ENCODE results near the gene ADH5.

ADH5 gene

DNA sequence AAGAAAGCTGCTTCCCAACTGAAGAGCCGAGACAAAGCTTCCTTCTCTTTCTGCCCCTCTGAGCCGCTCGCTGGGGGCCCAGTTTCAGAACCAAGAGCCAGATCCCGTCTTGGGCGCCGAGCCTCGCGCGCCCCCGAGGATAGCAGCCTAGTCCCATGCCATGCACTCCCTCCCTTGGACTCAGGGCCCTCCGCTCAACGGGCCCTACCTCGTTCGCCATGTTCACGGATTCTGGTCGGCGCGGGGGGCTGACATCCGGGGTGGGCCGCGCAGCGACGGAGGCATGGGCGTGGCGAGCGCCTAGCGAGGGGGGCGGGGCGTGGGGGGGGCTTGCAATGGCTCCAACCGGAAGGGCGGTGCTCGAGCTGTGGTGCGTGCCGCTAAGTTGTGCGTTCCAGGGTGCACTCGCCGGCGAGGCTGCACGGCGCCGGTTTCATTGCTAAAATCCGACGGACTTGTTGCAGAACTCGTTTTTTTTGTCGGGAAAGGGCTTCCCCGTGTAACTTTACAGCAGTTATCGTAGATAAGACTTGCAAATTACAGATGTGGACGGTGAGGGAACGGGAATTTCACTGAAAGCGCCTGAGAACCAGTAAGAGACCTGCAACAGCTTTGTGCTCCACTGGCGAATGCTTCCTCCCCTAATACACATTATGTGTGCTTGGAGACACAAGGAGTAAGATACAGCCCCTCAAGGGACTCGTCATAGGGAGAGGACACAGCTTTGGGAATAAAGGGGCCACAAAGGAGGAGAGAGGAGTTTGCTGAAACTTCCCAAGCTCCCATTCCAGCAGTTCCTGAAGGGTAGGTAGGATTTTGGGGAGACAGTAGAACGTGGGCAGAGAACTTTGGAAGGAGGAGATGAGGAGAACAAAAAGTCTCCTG lies at the start of gene ADH5:
Gene ADH5, minus strand, starts transcription at position 308 of the 885 bp plus-strand sequence. Its CDS starts 88 bp downstream, at position 220.
- H3K4me3 ChIP-seq (ENCODE audit: low read length), result peak within 1 kb of the TSS; percentile 97
- no peaks in the 10 kb centered on the region; the same call in 1 of the 2 replicates for H3F3A ChIP-seq (ENCODE audit: control insufficient read depth, insufficient read depth)
- no peaks in the 10 kb centered on the region for H3K27me3 ChIP-seq (ENCODE audit: control insufficient read depth, low read length)
- H3K4me2 ChIP-seq (ENCODE audit: low read length), result peak within 1 kb of the TSS; percentile 96
- peaks cover 15% of the 10 kb centered on the region for H3K4me1 ChIP-seq (ENCODE audit: control insufficient read depth, low read length)
- no peaks in the 10 kb centered on the region for H3K9me2 ChIP-seq (replicated peaks; ENCODE audit: control insufficient read depth, low read length)
- TF ChIP-seq, protein P1, sequence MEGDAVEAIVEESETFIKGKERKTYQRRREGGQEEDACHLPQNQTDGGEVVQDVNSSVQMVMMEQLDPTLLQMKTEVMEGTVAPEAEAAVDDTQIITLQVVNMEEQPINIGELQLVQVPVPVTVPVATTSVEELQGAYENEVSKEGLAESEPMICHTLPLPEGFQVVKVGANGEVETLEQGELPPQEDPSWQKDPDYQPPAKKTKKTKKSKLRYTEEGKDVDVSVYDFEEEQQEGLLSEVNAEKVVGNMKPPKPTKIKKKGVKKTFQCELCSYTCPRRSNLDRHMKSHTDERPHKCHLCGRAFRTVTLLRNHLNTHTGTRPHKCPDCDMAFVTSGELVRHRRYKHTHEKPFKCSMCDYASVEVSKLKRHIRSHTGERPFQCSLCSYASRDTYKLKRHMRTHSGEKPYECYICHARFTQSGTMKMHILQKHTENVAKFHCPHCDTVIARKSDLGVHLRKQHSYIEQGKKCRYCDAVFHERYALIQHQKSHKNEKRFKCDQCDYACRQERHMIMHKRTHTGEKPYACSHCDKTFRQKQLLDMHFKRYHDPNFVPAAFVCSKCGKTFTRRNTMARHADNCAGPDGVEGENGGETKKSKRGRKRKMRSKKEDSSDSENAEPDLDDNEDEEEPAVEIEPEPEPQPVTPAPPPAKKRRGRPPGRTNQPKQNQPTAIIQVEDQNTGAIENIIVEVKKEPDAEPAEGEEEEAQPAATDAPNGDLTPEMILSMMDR (IDR thresholded peaks at IDR 0.05; ENCODE audit: low read depth, low read length, poor library complexity, severe bottlenecking), result no peak
- TF ChIP-seq EZH2phosphoT487 (IDR thresholded peaks at IDR 0.05; ENCODE audit: borderline replicate concordance, low read length), result no peak
- peaks cover 24% of the 10 kb centered on the region for H3K36me3 ChIP-seq (ENCODE audit: control insufficient read depth, low read length)
- peaks cover 46% of the 10 kb centered on the region for H3K79me2 ChIP-seq (ENCODE audit: control insufficient read depth, low read length)
- no peaks in the 10 kb centered on the region for H3K9me3 ChIP-seq (ENCODE audit: control insufficient read depth, insufficient read depth, low read length)
- no peaks in the 10 kb centered on the region for H4K20me1 ChIP-seq (ENCODE audit: control insufficient read depth, insufficient read depth, low read depth, low read length)
- peak within 1 kb of the TSS; percentile 38 for H3K27ac ChIP-seq (ENCODE audit: low read depth, low read length)

DNA sequence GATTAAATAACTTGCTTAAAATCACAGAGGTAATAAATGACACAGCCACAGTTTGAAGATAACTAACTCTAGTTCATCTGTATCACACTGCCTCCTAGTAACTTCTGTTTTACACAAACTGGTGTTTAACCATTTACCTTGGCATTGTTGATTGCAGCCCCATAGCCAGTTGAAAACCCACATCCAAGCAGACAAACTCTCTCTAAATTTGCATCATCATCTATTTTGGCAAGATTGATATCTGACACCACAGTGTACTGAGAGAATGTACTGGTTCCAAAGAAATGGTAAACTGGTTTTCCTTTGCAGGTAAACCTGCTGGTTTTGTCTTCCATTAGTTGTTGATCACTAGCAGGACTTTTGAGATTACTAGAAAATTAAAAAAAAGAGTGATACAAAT lies 47.7 kb upstream of the ADH5 start:
- Histone ChIP-seq H3K4me1 (ENCODE audit: control insufficient read depth, low read length) (no peaks in the 10 kb centered on the region), H3K4me2 (ENCODE audit: low read length) (no peak overlapping the region), H4K20me1 (ENCODE audit: control insufficient read depth, insufficient read depth, low read depth, low read length) (no peaks in the 10 kb centered on the region), H3K27ac (ENCODE audit: low read depth, low read length) (no peak overlapping the region), H3K36me3 (ENCODE audit: control insufficient read depth, low read length) (no peaks in the 10 kb centered on the region), H3K27me3 (ENCODE audit: control insufficient read depth, low read length) (no peaks in the 10 kb centered on the region), H3K4me3 (ENCODE audit: low read length) (no peak overlapping the region), H3K79me2 (ENCODE audit: control insufficient read depth, low read length) (no peaks in the 10 kb centered on the region), H3F3A (ENCODE audit: control insufficient read depth, insufficient read depth) (no peaks in the 10 kb centered on the region), H3K9me3 (ENCODE audit: control insufficient read depth, insufficient read depth, low read length) (no peaks in the 10 kb centered on the region), H3K9me2 (replicated peaks; ENCODE audit: control insufficient read depth, low read length) (no peaks in the 10 kb centered on the region)
- no peak for TF ChIP-seq EZH2phosphoT487 (IDR thresholded peaks at IDR 0.05; ENCODE audit: borderline replicate concordance, low read length)
- TF ChIP-seq, protein P1 (IDR thresholded peaks at IDR 0.05; ENCODE audit: low read depth, low read length, poor library complexity, severe bottlenecking), result no peak

DNA sequence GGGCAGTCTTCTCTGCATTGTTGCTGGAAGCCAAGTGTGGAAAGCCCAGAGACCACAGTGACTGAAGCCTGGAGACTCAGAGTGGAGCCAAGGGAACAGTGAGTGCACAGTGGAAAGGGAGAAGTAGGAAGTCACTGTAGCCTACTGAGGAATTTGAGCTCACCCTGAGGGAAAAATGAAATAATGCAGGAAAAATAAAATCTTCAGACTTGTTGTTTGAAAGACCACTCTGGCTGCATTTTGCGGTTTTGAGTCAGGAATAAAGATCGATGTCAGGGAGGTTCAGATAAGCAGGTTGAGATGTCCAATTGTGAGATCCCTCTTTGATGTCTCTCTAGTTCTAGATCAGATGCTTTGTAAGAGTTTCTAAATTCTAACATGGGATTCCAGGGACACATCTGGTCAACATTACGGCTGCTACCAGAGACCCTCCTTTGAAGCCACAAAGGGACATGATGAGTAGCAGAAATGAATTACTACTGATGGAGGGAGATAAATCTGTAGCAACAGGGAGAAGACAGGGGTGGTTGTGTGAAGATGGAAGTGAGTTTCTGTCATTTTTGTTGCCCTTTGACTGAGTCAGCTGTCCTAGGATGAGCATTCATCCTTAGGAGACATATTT lies 47.1 kb upstream of the ADH5 start:
- Histone ChIP-seq H3K9me3 (ENCODE audit: control insufficient read depth, insufficient read depth, low read length) (no peaks in the 10 kb centered on the region), H3K4me3 (ENCODE audit: low read length) (no peak overlapping the region), H3K9me2 (replicated peaks; ENCODE audit: control insufficient read depth, low read length) (no peaks in the 10 kb centered on the region), H3K27me3 (ENCODE audit: control insufficient read depth, low read length) (no peaks in the 10 kb centered on the region), H3F3A (ENCODE audit: control insufficient read depth, insufficient read depth) (no peaks in the 10 kb centered on the region), H3K4me2 (ENCODE audit: low read length) (no peak overlapping the region), H4K20me1 (ENCODE audit: control insufficient read depth, insufficient read depth, low read depth, low read length) (no peaks in the 10 kb centered on the region), H3K79me2 (ENCODE audit: control insufficient read depth, low read length) (no peaks in the 10 kb centered on the region), H3K36me3 (ENCODE audit: control insufficient read depth, low read length) (no peaks in the 10 kb centered on the region), H3K27ac (ENCODE audit: low read depth, low read length) (no peak overlapping the region), H3K4me1 (ENCODE audit: control insufficient read depth, low read length) (no peaks in the 10 kb centered on the region)
- no peak for TF ChIP-seq EZH2phosphoT487 (IDR thresholded peaks at IDR 0.05; ENCODE audit: borderline replicate concordance, low read length)
- TF ChIP-seq, protein P1 (IDR thresholded peaks at IDR 0.05; ENCODE audit: low read depth, low read length, poor library complexity, severe bottlenecking), result no peak
